Panc1 (cell line): ENCODE measurements around the gene LHFPL2. TPM values are rescaled to one million over a fixed set of nuclear protein-coding genes. Genes with fewer than 3 reads are reported as not detected.

Experiments
- ATAC-seq: fragments of 200-7000 bp; cut with Tn5 transposase; 2 replicates; pipeline ENCODE4 v1.9.1; 2020; ENCODE audit warnings: mild to moderate bottlenecking, moderate library complexity
- BruUV-seq: library from RNA; stranded (reverse); fragments of 400-500 nt; replicated peaks from 2 replicates; lab custom pipeline; 2021; lab: Mats Ljungman, UMichigan
- CTCF ChIA-PET: fragments of 300-600 bp; sonication (Branson Sonifier 250); formaldehyde crosslinking; loops from one replicate; lab custom pipeline; 2022; ENCODE audit warnings: antibody characterized with exemption; lab: Charles Lee
- POLR2A ChIA-PET: fragments of 300-600 bp; sonication (Branson Sonifier 250); formaldehyde crosslinking; loops from one replicate; lab custom pipeline; 2022; ENCODE audit warnings: antibody characterized with exemption; lab: Charles Lee
- DNase-seq: peaks from one replicate; pipeline ENCODE4 v3.0.0-alpha.2; 2010; ENCODE audit warnings: low read depth, low spot score
- H3K27ac ChIP-seq: 2 replicates; pipeline ENCODE4 v1.5.1; 2011; ENCODE audit warnings: mild to moderate bottlenecking, low read length, inconsistent platforms
- H3K27me3 ChIP-seq: fragments of 200-500 bp; sonication (Bioruptor generic); 2 replicates; pipeline ENCODE4 v1.6.0; 2014; ENCODE audit warnings: low read length, inconsistent platforms; ENCODE audit not compliant: control insufficient read depth, insufficient read depth
- H3K36me3 ChIP-seq: fragments of 200-500 bp; sonication (Bioruptor generic); 2 replicates; pipeline ENCODE4 v1.5.1; 2014; ENCODE audit warnings: inconsistent platforms, mild to moderate bottlenecking, low read length, moderate library complexity; ENCODE audit not compliant: control insufficient read depth, insufficient read depth
- H3K4me1 ChIP-seq: 2 replicates; pipeline ENCODE4 v1.5.1; 2011; ENCODE audit warnings: inconsistent platforms, mild to moderate bottlenecking, low read length, moderate library complexity; ENCODE audit not compliant: control insufficient read depth, insufficient read depth
- H3K4me3 ChIP-seq, 2 experiments: 2 replicates each; pipeline ENCODE4 v1.5.1; 2011 to 2012; ENCODE audit warnings: low read depth in 2 of 2, low read length in 2 of 2, mild to moderate bottlenecking in 2 of 2, inconsistent platforms in 1 of 2, moderate library complexity in 1 of 2
- H3K9me3 ChIP-seq: fragments of 200-500 bp; sonication (Bioruptor generic); 2 replicates; pipeline ENCODE4 v1.5.1; 2014; ENCODE audit warnings: low read depth, mild to moderate bottlenecking, inconsistent platforms, low read length, moderate library complexity; ENCODE audit not compliant: control insufficient read depth, insufficient read depth
- POLR2AphosphoS5 ChIP-seq: IDR thresholded peaks from 2 replicates; pipeline ENCODE4 v1.6.1; 2012; ENCODE audit warnings: mild to moderate bottlenecking, low read depth, low read length, moderate library complexity
- SIN3A ChIP-seq: IDR thresholded peaks from 2 replicates; pipeline ENCODE4 v1.6.1; 2012; ENCODE audit warnings: low read depth, mild to moderate bottlenecking, low read length, moderate library complexity, borderline replicate concordance; ENCODE audit not compliant: insufficient read depth
- TCF7L2 ChIP-seq: IDR thresholded peaks from 2 replicates; pipeline ENCODE4 v1.6.1; 2011; ENCODE audit warnings: mild to moderate bottlenecking, low read depth, low read length, inconsistent platforms
- in situ Hi-C: cut with HindIII; loops from 2 replicates; pipeline ENCODE4 v1.10.0; 2016; ENCODE audit warnings: low sequenced_read_pairs, low pct_unique_long_range_greater_than_20kb
- intact Hi-C: fragments of 100-400 bp; cut with micrococcal nuclease; formaldehyde crosslinking; loops from one replicate; pipeline ENCODE4 v1.10.0; 2022; ENCODE audit not compliant: unreplicated experiment
- total RNA-seq: library from RNA; stranded (reverse); gene quantifications from one replicate; pipeline ENCODE4 v1.2.1, GENCODE V29; 2021; ENCODE audit not compliant: unreplicated experiment
- TF ChIP-seq, protein P1 (sequence below), 2 experiments: IDR thresholded peaks; 2 replicates each; pipeline ENCODE4 v1.6.1; 2011 to 2012; ENCODE audit warnings: low read depth in 2 of 2, control low read depth in 1 of 2, low read length in 1 of 2, mild to moderate bottlenecking in 1 of 2, moderate library complexity in 1 of 2; ENCODE audit not compliant: insufficient read depth in 1 of 2
- TF ChIP-seq, protein P2 (sequence below): fragments of 450-650 bp; IDR thresholded peaks from 2 replicates; pipeline ENCODE4 v1.5.1; 2017; ENCODE audit warnings: mild to moderate bottlenecking

The LHFPL2 gene
- total RNA-seq, 1 experiment from 2014 or later = 25.8 TPM

DNA sequence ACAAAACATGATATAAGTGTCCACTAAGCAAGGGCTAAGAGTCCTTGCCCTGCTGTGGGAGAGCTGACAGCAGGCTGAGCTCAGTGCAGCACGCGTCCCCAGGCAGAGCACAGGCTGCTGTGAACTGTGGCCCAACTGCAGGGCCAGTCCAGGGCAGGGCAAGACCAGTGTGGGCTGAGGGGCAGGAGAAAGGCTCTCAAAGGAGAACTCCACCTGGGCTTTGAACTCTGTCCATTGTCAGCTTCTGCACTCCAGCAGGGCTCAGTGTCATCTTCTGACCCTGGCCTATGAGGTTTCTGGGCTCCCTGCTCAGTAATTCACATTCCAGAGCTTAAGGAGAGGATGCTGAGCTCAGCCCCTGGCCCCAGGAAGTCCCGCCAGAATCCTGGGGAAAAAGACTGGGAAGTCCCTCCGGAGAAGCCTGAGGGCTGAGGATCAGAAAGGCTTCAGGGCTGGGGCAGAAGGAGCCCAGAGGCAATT is 37.4 kb downstream of the LHFPL2 start:
- DNase-seq (no peak), ATAC-seq (peak; percentile 51; the same call in 1 of the 2 replicates)
- no peaks in the 10 kb centered on the region for H3K9me3 ChIP-seq
- CTCF ChIA-PET = no interaction called here
- TF ChIP-seq, protein P1, sequence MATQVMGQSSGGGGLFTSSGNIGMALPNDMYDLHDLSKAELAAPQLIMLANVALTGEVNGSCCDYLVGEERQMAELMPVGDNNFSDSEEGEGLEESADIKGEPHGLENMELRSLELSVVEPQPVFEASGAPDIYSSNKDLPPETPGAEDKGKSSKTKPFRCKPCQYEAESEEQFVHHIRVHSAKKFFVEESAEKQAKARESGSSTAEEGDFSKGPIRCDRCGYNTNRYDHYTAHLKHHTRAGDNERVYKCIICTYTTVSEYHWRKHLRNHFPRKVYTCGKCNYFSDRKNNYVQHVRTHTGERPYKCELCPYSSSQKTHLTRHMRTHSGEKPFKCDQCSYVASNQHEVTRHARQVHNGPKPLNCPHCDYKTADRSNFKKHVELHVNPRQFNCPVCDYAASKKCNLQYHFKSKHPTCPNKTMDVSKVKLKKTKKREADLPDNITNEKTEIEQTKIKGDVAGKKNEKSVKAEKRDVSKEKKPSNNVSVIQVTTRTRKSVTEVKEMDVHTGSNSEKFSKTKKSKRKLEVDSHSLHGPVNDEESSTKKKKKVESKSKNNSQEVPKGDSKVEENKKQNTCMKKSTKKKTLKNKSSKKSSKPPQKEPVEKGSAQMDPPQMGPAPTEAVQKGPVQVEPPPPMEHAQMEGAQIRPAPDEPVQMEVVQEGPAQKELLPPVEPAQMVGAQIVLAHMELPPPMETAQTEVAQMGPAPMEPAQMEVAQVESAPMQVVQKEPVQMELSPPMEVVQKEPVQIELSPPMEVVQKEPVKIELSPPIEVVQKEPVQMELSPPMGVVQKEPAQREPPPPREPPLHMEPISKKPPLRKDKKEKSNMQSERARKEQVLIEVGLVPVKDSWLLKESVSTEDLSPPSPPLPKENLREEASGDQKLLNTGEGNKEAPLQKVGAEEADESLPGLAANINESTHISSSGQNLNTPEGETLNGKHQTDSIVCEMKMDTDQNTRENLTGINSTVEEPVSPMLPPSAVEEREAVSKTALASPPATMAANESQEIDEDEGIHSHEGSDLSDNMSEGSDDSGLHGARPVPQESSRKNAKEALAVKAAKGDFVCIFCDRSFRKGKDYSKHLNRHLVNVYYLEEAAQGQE (IDR thresholded peaks at IDR 0.05; ENCODE audit: insufficient read depth in 1 of 2, low read depth in 2 of 2, low read length in 1 of 2) = no peak
- TF ChIP-seq TCF7L2 = no peak
- no peak for TF ChIP-seq SIN3A
- TF ChIP-seq, protein P2, sequence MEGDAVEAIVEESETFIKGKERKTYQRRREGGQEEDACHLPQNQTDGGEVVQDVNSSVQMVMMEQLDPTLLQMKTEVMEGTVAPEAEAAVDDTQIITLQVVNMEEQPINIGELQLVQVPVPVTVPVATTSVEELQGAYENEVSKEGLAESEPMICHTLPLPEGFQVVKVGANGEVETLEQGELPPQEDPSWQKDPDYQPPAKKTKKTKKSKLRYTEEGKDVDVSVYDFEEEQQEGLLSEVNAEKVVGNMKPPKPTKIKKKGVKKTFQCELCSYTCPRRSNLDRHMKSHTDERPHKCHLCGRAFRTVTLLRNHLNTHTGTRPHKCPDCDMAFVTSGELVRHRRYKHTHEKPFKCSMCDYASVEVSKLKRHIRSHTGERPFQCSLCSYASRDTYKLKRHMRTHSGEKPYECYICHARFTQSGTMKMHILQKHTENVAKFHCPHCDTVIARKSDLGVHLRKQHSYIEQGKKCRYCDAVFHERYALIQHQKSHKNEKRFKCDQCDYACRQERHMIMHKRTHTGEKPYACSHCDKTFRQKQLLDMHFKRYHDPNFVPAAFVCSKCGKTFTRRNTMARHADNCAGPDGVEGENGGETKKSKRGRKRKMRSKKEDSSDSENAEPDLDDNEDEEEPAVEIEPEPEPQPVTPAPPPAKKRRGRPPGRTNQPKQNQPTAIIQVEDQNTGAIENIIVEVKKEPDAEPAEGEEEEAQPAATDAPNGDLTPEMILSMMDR = no peak
- TF ChIP-seq POLR2AphosphoS5 = no peak
- H3K4me3 ChIP-seq = no peak overlapping the region
- POLR2A ChIA-PET = no interaction called here
- in situ Hi-C loops (no loop called here), intact Hi-C loops (no loop called here)
- H3K27ac ChIP-seq = no peak overlapping the region
- H3K36me3 ChIP-seq = no peaks in the 10 kb centered on the region
- no peaks in the 10 kb centered on the region for H3K27me3 ChIP-seq
- no TSS peak for BruUV-seq
- H3K4me1 ChIP-seq = peaks cover 7% of the 10 kb centered on the region; the same call in 1 of the 2 replicates

DNA sequence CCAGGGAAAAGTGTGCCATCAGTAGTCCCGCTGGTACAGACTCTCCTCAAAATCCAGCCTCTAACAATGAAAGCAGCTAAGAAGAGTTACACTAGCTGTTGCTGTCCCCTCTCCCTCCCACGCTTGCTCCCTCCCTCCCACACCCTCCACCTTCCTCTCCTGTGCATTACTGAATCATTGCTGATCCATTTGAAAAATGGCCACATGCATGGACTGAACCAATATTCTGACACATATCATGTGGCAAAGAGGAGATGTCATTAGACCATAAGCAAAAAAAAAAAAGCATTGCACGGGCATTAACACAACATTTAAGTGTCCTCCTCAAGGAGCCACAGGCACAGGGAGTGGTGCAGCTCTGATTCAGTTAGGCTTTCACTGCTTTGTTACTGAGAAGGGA is 37.9 kb downstream of the LHFPL2 start:
- intact Hi-C loops (no loop called here), in situ Hi-C loops (no loop called here)
- no peaks in the 10 kb centered on the region for H3K9me3 ChIP-seq
- ChIA-PET POLR2A (no interaction called here), CTCF (no interaction called here)
- BruUV-seq = no TSS peak
- H3K36me3 ChIP-seq = no peaks in the 10 kb centered on the region
- peaks cover 7% of the 10 kb centered on the region; the same call in 1 of the 2 replicates for H3K4me1 ChIP-seq
- no peak for ATAC-seq
- H3K27me3 ChIP-seq = no peaks in the 10 kb centered on the region
- no peak overlapping the region for H3K4me3 ChIP-seq
- TF ChIP-seq POLR2AphosphoS5 (no peak), TCF7L2 (no peak), SIN3A (no peak)
- TF ChIP-seq, protein P2 = no peak
- TF ChIP-seq, protein P1 (IDR thresholded peaks at IDR 0.05; ENCODE audit: insufficient read depth in 1 of 2, low read depth in 2 of 2, low read length in 1 of 2) = no peak
- no peak overlapping the region for H3K27ac ChIP-seq
- DNase-seq = no peak
